Activated CD8-positive, alpha-beta memory T cell treated with anti-CD3 and anti-CD28 coated beads, Interleukin-2, amount 50 U/mL, for 1 hour (primary cell): Measurements from ENCODE around the gene SAPCD2.
"Not testable (repeated sequence)": the region's sequence is repeated elsewhere in the genome, so short reads cannot be mapped to it uniquely, and the experiment has no call there.

Experiments
- DNase-seq: peaks from one replicate; pipeline ENCODE4 v3.0.0-alpha.2; 2020; ENCODE audit errors: extremely low read depth

Gene SAPCD2

GRCh38 chr9:137064880-137065164 lies 5.5 kb downstream of the SAPCD2 start:
- DNase-seq, result no peak

- DNase-seq, result no peak
Measured at GRCh38 chr9:137064027-137064879, 6.1 kb downstream of the SAPCD2 start.

GRCh38 chr9:137063311-137064026 lies 6.9 kb downstream of the SAPCD2 start:
- no peak for DNase-seq

GRCh38 chr9:137062798-137063197 lies 7.6 kb downstream of the SAPCD2 start:
- not testable (repeated sequence) for DNase-seq

GRCh38 chr9:137062384-137062783 lies 8.0 kb downstream of the SAPCD2 start:
- DNase-seq, result no peak

- DNase-seq, result no peak
Measured at GRCh38 chr9:137058521-137059234, 11.7 kb downstream of the SAPCD2 start.

- DNase-seq, result no peak
Measured at GRCh38 chr9:137057545-137057944, 12.8 kb downstream of the SAPCD2 start.

- DNase-seq, result no peak
Measured at GRCh38 chr9:137056739-137057415, 13.5 kb downstream of the SAPCD2 start.

- DNase-seq, result no peak
Measured at GRCh38 chr9:137055385-137056364, 14.7 kb downstream of the SAPCD2 start.

GRCh38 chr9:137054932-137055384 lies 15.4 kb downstream of the SAPCD2 start:
- DNase-seq, result no peak

GRCh38 chr9:137053944-137054931 lies 16.1 kb downstream of the SAPCD2 start, which contains the start of gene ENTPD2:
ENTPD2 (minus strand) TSS chr9:137054061; CDS start chr9:137053997, 64 bp downstream.
- DNase-seq, result no peak

GRCh38 chr9:137052998-137053943 lies 17.1 kb downstream of the SAPCD2 start:
- DNase-seq, result no peak

- DNase-seq, result no peak
Measured at GRCh38 chr9:137052293-137052692, 18.1 kb downstream of the SAPCD2 start.

GRCh38 chr9:137051145-137051724 lies 19.1 kb downstream of the SAPCD2 start:
- DNase-seq, result no peak

- no peak for DNase-seq
Measured at GRCh38 chr9:137050570-137050969, 19.8 kb downstream of the SAPCD2 start.

GRCh38 chr9:137049544-137050449 lies 20.6 kb downstream of the SAPCD2 start:
- no peak for DNase-seq
